Middle frontal gyrus (tissue), 1 donor: Measurements from ENCODE around the gene STAC2.
"Not testable (repeated sequence)": the region's sequence is repeated elsewhere in the genome, so short reads cannot be mapped to it uniquely, and the experiment has no call there.

Experiments
- DNase-seq: peaks from one replicate; pipeline ENCODE4 v3.0.0-alpha.2; 2015; ENCODE audit warnings: low spot score; ENCODE audit errors: extremely low spot score

Gene STAC2

DNA sequence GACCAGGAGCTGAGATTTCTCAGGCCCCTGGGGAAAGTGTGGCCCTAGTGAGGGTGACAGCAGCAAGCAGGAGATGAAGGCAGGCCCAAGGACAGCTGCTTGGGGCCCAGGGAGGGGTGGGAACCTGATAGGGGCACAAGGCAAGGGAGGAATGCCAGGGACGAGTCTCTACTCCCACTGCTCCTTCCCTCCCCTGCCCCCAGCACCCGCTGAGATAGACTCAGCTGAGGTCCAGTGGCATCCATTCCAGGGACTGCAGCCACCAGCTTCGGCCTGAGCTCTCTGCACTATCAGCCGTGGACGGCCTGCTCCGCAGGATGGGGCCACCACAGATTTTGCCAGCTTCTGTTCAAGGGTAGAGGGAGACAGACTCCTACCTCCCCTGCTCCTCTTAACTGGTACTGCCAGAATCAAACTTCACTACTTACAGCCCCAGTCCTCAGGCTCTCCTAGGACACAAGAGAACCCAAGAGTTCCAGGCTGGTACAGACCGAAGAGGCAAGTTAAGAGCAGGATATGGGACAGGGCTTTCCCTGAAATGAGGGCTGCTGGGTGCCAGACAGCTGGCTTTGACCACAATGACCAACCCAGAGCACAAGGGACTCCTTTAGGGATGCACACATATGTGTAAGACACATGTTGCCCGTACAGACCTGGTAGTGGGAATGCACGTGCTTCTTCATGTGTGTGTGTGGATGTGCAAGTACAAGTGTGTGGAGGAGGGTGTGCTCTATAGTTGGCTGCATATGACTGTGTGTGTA lies 33.8 kb downstream of the STAC2 start:
- DNase-seq, result no peak

- no peak for DNase-seq
Observed at GRCh38 chr17:39187152-39187830, 38.5 kb downstream of the STAC2 start.

GRCh38 chr17:39186481-39187002 lies 39.2 kb downstream of the STAC2 start:
- no peak for DNase-seq

- DNase-seq, result no peak
Observed at GRCh38 chr17:39183720-39184119, 42.0 kb downstream of the STAC2 start.

DNA sequence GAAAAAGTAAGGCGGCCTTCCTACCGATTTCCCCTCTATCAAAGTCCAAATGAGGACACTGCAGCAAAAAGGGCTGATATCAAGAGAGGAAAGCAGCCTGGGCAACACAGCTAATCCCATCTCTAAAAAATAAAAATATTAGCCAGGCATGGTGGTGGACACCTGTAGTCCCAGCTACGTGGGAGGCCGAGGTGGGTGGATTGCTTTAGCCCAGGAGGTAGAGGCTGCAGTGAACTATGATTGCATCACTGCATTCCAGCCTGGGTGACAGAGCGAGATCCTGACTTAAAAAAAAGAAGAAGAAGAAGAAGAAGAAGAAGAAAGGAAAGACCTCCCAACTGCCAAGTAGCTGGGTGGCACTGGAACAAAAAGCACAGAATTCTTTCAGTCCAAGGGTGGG lies 42.7 kb downstream of the STAC2 start:
- no peak for DNase-seq

DNA sequence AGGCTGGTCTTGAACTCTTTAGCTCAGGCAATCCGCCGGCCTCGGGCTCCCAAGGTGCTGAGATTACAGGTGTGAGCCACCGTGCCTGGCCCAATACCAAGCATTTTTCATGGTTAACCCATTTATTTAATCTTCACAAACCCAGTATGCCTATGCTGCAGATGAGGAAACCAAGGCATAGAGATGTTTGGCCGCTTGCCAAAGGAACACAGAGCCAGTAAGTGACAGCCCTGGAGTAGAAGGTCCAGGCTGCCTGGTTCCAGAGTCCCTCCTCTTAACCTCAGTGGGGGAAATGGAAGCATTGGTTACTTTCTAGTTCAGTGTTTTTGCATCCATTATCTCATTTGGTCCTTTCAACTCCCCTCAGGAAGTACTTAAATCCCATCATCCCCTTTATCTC lies 44.4 kb downstream of the STAC2 start:
- DNase-seq, result no peak

DNA sequence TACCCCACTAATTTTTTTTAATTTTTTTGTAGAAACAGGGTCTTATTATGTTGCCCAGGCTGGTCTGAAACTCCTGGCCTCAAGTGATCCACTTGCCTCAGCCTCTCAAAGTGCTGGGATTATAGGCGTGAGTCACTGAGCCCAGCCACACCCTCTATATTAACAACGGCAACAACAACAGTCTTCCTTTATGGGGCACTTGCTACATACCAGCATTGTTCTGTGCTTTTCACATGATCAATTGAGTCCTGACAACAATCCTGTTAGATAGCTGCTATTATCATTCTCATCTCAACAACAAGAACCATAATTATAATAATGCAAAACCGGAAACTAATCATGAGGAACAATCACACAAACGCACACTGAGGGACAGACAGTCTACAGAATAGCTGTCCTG lies 47.2 kb downstream of the STAC2 start:
- no peak for DNase-seq

GRCh38 chr17:39177256-39177655 lies 48.5 kb downstream of the STAC2 start:
- DNase-seq, result no peak

GRCh38 chr17:39175695-39176093 lies 50.1 kb downstream of the STAC2 start:
- DNase-seq, result no peak

DNA sequence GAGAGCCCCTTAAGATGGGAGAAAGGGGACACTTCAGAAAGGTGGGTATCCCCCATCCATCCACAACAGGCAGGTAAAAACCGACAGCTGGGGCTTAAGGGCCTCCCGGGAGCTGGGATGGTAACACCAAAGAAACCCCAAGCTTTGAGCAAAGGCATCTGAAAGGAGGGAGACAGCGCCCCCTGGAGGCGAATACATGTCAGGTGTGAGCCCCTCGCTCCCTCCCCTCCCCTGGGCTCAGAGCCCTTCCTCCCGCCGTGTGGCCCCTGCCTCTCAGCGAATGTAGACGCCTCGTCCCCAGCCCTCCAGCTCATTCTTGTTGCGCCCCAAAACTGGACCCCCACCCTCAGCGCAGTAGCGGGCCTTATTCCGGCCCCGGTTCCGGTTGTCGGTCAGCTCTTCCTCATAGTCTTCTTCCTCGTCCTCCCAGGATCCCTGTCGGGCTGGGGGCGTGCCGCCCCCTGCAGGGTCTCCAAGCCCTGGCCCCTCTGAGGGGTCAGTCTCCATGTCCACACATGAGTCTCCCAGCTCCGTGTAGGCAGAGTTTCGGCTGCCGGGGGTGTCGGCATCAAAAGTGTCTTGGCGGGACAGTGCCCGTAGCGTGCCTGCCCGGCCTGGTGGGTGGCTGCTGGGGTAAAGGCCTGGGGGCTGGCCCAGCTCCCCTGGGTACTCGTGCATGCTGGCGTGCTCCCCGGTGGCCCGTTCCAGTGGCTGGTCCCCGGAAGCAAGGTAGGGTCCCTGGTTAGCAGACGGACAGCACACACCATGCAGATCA lies 50.6 kb downstream of the STAC2 start:
- DNase-seq, result peak; percentile 49

GRCh38 chr17:39173526-39174274 lies 52.0 kb downstream of the STAC2 start:
- DNase-seq, result no peak

GRCh38 chr17:39173080-39173479 lies 52.7 kb downstream of the STAC2 start:
- no peak for DNase-seq

DNA sequence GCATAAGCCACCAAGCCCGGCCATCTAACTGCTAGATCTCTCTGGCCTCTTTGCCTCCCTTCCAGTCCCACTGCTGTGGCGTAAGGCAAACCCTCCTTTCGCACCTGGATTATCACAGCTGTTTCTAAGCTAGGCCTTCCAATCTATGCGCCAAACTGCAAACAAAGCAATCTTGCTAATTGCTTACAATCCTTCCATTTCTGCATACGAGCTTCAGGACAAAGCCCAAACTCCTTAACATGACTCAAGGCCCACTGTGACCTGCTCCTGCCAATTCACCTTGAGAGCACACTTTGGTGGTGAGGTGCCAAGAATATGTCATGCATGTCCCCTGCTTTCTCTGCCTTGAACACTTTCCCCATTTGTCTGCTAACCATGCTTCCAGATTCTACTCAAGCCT lies 53.8 kb downstream of the STAC2 start:
- DNase-seq, result no peak

DNA sequence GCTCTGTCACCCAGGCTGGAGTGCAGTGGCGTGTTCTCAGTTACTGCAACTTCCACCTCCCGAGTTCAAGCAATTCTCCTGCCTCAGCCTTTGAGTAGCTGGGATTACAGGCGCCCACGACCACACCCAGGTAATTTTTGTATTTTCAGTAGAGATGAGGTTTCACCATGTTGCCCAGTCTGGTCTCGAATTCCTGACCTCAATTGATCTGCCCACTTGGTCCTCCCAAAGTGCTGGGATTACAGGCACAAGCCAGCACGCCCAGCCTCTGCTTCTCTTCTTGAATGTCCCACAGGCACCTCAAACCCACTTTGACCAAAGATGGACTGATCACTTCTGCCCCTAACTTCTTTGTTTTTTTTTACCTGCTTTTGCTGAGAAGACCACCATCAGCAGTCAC lies 55.2 kb downstream of the STAC2 start:
- DNase-seq, result no peak

DNA sequence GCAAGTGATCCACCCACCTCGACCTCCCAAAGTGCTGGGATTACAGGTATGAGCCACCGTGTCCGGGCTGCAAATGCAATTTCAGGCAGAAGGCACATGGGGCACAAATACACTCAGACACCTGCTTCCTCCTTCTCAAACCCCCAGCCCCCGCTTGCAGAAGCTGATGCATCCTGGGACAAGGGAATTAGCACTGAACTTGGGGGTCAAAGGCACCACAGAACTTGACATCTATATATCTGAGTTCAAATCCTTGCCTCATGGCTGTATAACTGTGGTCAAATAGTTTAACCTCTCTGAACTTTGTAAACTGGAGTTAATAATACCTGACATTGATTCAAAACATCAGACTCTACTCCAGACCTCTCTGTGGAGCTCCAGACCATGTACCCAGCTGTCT lies 55.6 kb downstream of the STAC2 start:
- no peak for DNase-seq

DNA sequence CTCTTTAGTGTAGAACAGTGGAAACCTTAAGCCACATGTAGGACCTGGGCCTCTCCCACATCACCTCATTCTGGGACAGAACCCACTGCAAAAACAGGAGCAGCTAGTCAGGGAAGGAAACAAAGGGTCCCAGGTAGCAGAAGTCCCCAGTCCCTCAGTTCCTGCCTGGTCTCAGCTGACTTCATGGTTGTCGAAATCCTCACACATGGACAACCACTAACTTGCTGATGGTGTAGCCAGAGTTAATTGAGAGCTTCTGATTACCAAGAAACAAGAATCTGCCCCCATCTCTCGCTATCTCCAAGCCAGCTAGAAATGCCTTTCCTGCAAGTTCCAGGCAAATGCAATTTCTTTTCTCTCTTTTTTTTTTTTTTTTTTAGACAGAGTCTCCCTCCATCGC lies 56.2 kb downstream of the STAC2 start:
- DNase-seq, result no peak

GRCh38 chr17:39169101-39169500 lies 56.6 kb downstream of the STAC2 start:
- DNase-seq, result no peak

DNA sequence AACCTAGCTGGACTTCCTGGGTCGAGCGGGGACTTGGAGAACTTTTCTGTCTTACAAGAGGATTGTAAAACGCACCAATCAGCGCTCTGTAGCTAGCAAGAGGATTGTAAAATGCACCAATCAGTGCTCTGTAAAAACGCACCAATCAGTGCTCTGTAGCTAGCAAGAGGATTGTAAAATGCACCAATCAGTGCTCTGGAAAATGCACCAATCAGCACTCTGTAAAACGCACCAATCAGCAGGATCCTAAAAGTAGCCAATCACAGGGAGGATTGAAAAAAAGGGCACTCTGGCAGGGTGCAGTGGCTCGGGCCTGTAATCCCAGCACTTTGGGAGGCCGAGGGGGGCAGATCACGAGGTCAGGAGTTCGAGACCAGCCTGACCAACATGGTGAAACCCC lies 57.2 kb downstream of the STAC2 start:
- not testable (repeated sequence) for DNase-seq

GRCh38 chr17:39167476-39167875 lies 58.3 kb downstream of the STAC2 start:
- no peak for DNase-seq

DNA sequence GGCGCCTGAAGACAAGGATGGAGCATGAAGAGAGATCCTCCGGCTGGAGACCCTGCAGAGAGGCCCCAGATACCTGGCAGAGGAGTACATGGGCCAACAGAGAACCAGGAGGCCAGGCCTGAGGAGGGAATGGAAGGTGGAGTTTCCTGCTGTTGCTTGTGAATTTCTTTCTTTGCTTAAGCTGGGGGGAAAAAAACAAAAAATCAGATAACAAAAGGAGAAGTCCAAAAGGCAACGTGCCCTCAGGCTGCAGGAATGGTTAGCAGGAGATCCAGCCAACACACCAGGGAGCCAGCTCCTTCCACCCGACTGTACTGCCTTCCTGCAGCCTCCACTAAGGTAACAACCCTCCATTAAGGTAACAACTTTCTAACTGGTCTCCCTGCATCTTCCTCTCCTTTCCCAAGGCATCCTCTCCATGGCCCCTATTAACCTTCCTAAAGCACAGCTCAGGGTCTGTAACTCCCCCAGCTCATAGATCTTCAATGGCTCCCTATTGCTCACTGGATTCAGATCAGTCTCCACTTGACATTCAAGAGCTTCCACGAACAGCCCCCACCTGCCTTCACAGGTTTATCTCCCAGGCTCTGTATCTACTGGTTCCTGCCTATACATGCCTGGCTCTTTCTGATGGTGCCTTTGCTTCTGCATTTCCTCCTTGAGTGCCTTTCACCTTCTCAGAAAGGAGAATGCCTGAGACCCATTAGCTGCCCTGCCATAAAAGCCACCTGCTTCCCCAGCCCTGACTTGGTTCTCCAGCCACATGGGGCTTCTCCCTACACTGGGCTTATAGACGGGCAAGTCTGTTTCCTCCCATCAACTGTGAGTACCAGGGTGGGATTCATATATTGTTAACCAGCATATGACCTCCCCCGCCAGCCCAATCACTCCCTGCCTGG lies 59.1 kb downstream of the STAC2 start:
- no peak for DNase-seq
